Measurements from ENCODE around the gene COX8A.

- TF ChIP-seq SOX6 (IDR thresholded peaks at IDR 0.05) (no peak), CTCF (IDR thresholded peaks at IDR 0.05 in 2 of 3, conservative IDR thresholded peaks at IDR 0.05 in 1 of 3; ENCODE audit: insufficient read depth in 2 of 3, low read depth in 1 of 3, low read length in 3 of 3) (no peak)
These were observed 32.5 kb upstream of the COX8A start for GRCh38 chr11:63941901-63942300.

Data from K562 (cell line).